NCI-H2029 (cell line): Measurements from ENCODE around the gene ENAH.

Experiments
- DNase-seq: peaks from one replicate; lab custom pipeline; 2025; lab: John Stamatoyannopoulos, UW

The ENAH gene

DNA sequence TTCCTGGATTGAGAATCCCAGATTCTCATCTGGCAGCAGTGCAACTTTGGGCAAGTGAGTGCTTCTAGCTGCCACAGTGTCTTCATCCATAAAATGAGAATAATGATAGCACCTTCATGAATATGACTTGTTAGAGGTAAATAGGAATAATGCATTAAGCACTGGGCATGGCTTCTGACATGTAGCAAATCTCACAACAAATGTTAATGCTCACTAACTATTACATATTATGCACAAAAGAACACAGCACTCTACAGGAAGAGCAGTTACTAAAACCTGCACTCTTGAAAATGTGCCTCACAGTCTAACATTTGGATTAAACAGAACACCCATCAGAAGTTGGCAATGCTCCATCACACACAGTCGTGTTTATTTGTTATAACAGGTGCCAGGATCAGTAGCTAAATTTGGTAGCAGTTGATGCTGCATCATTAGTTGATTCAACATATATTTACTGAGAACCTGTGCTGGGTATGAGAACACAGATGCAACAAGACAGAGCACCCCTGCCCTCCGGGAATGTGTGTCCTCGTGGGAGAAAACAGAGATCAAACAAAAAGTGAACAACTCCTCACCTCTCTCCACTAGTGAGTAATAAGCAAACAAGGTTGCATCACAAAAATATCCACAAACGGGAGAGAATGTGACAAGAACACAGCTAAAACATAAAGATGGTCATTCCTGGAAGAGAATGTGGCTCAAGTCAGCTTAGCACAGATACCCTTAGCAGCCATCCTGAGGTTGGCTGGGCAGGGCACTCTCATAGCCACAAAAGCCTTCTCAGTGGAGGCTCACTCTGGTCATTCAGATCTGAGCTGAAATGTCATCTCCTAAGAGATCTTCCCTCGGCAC, 198.9 kb downstream of the ENAH start:
- DNase-seq: peak; percentile 68

DNA sequence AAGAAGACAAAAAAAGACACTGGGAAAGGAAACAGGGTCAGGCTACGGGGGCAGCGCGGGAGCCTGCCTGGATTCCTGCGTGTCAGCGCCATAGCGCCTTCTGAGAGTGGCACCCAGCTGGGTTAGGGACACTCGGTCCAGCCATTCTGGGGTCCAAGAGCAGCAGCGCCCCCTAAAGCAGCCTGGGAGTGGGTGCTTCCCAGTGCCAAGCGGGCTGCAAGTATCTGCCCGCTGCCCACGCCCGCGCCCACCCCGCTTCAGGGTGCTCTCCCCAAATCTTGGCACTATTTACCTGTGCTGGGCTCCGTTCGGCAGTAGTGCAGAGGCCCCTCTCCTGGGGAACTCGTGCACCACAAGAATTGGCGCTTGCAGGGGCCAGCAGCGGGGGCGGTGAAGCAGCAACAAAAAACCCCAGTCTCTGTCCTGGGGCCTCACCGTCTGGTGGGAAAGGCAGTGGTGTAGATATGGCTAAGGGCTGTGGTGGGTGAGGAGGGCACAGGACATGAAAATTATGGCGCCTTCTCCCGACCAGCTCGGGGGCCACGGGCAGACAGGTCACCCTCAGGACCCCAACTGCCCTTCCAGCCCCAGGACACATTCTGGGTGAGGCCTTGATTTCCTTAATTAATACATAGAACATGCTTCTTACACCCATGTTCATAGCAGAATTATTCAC, 200.9 kb downstream of the ENAH start:
- DNase-seq: no peak

DNA sequence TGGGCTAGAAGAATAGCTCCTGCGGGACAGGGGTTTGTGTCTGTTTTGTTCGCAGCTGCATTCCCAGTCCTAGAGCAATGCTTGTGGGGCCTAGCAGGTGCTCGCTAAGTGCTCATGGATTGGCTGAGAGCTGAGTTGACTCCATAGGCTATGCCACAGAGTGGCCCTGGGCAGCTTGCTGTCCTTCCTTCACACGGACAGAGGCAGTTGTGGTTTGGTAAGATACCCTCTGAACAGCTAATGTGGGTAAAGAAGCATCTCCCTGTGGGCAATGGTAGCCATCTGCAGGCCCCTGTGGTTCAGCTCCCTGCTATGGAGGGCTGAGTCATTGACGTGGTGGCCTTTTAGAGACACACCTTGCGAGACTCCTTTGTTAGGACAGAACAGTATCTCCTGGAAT, 201.6 kb downstream of the ENAH start:
- no peak for DNase-seq

DNA sequence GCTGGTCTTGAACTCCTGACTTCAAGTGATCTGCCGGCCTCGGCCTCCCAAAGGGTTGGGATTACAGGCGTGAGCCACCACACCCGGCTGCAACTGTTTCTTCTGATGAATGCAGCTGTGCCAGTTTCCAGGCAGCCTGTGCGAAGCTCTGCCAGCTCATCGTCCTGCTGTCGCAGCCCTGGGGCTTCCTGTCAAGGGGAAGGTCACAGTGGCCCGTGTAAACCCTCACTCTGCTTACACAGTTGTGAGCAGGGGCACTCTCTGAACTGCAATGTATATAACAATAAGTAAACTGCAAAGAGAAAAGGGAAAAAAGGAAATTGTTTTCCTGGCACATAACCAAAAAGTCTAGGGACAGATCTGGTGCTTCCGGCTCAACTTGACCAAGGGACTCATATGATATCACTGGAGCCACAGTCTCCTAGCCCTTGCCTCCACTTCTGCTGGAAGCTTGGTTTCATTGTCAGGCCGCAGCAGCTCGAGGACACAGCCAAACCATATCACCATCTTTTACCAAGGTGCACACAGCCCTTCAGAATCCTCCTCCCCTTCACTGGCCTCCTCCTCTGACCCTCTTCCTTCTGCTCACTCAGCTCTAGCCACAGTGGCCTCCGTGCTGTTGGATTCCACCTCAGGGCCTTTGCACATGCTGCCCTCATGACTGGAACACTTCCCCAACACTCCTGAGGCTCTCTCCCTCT, 202.3 kb downstream of the ENAH start:
- DNase-seq: no peak

DNA sequence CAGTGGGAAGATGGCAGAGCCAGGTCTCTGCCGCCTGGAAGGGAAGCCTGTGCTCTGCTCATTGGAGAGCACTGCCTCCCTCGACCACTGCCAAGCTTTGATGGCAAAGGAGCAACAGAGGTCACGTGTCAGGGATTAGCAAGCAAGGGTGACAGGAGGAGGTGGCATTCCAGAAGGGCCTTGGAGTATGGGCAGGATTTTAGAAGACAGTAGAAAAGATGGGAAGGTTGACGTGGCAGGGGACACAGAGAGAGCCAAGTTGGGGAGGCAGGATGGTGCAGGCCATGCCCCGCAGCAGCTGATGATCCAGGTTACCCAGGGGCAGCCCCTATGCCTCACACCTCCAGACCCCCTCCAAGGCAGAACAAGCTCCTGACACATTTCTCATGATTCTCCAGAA, 203.1 kb downstream of the ENAH start:
- DNase-seq: no peak

DNA sequence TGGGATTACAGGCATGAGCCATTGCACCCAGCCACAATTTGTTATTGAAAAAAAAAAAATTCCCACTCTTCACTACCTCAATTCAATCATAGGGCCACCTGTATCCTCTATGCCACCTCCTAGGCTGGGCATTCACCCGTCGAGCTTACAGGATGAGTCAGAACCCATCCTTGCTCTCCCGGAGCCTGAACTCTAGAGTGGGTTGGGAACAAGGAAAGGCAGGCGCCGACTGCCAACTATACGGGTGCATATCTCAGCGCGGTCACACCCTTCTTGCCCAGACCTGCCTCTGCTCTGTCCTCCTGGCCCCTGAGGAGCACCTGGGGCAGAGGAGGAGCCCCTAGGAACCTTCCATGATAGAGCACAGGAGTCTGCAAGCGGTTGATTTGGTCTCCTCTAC, 203.7 kb downstream of the ENAH start:
- DNase-seq: no peak

DNA sequence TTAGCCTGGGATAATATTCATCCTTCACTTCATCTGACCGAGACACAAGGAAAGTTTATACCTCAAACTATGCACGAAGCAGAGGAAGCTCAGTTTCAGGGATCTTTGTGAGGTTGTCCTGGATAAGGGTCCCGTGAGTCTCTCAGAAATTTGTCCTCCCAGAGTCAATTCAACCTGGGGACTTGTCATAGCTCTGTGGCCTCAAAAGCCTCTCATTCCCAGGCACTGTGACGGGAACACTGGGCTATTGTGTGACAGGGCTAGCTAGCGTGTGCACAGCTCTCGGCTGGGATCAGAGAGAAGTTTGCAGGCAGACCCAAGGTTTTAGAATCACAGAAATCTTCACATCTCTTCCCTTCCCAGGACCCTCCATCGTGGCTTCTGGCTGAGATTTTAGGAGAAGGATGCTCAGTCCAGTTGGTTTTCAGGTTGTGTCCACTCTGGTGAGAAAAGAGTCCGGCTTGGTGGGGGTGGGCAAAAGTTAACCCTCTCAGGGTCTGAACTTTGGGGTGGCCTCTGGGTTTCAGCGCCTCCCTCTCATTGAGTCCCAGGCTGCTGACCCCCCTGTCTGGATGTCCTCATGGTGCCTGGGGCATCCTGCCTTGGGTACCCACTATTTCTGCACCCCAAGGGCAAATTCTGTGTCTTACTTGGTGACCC, 204.6 kb downstream of the ENAH start:
- no peak for DNase-seq

DNA sequence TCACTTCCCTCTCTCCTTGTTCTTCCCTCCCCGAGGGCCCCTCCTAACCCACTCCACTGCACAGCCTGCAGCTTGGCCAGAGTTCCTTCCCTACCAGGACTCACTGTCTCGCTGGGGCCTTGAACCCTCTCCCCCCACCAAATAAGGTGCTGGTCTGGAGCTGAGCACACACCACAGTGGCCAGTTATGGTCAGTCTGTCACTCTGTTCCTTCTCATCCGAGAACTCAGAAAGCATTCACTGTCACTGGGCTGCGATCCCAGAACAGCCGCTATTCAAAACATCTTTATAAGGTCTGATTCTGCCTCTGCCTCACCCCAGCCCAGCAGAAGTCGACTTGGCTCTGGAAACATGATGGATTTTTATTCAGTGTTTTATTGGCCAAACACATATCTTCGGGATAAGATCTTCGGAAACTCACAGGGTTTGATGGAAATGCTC, 205.3 kb downstream of the ENAH start:
- DNase-seq: no peak

DNA sequence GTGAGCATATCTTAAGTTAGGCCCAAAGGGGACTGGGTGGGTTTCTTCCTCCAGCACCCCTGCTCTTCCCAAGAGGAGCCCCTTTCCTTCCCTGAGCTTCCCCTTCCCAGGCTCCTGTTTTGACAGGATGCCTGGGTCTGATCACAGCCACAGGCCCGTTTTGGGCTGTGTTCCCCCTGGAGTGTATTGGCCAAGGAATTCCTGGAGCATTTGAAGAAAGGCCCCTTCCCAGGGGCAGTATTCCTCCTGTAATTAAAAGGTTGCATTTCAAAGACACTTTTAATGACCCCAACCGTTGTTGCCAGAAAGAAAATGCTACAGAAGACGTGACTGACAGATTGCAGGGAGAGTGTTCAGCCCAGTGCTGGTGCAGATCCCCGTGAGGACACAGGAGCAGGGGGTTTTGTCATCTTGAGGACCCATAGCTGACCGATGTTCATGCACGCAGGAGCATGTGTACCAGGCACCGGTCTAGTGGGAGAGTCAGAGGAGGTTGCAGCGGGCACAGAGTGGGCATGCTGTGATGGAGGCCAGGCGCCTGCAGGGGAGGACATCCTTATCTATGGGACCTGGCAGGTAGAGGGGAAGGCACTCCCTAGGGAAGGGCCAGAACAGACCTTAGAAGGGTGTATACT, 205.8 kb downstream of the ENAH start:
- DNase-seq: no peak

DNA sequence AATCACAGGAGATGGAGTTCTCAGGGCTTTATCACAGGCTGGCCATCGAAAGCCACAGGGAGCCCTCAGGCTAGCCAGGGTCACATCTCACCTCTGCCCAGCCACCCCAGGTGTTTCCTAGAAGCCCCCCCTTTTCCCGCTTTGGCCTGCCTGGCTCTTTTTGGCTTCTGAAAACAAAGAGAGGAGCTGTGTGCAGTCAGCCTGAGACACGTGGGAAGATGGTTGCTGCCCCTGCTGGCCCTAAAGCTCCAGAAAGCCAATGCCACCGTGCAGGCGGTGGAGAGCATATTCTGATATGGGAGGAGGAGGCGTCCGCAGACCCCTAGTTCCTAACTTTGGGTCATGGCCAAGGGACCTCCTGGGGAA, 206.3 kb downstream of the ENAH start:
- no peak for DNase-seq

DNA sequence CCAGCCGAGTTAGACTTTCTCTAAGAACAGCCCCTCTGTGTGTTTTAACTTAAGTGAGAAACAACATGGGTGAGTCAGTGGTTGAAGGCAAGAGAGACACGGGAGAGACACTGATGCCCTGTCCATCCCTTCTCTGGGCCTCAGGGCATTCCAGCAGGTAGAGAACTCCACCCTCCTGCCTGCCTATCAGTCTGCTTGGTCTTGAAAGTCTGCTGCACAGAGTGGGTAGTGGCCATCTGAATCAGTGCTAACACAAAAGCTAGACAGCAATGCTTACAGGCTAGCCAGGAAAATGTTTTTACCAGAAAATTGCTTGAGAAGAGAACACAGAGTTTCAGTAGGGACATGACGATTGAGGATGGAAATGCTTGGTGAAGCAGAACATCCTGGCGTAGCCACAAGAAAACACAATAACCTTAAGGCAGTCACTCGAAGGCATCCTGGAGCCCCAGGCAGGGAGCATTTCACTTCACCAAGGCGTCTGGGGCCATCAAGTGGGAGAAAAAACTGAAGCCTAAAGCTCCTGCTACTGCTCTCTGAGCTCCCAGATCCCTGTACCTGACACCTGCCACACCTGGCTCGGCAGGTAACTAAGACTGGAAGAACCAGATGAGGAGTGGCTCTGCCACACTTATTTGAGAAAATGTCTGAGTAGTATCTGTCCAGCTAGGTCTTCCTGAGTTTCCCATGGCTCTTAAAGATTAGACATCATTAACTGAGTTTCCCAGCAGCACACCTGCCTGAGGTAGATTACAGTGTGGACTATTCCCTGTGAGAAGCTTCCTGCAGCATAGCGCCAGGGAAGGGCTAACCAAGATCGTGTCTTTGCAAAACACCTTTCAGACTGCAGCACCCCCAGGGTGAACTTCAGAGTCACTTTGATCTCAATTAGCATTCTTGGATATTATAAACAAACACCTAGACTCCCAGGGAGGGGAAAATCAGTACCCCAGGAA, 207.0 kb downstream of the ENAH start:
- no peak for DNase-seq

DNA sequence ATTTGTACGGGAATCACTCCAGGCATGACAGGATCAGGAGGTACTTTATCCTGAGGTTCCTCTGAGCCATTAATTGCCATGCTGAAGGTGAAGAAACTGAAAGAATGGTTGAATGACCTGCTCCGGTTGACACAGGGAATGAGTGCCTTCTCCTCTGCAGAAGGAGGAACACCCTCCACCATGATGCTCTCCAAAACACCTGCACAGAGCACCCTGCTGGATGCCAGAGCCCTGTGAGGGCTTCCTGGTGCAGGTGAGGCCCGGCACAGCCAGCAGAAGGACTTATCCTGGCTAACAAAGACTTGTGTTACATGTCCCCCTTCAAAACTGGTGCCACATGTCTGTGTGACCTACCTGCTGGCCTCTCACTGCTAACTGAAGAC, 210.8 kb downstream of the ENAH start:
- DNase-seq: peak; percentile 44

DNA sequence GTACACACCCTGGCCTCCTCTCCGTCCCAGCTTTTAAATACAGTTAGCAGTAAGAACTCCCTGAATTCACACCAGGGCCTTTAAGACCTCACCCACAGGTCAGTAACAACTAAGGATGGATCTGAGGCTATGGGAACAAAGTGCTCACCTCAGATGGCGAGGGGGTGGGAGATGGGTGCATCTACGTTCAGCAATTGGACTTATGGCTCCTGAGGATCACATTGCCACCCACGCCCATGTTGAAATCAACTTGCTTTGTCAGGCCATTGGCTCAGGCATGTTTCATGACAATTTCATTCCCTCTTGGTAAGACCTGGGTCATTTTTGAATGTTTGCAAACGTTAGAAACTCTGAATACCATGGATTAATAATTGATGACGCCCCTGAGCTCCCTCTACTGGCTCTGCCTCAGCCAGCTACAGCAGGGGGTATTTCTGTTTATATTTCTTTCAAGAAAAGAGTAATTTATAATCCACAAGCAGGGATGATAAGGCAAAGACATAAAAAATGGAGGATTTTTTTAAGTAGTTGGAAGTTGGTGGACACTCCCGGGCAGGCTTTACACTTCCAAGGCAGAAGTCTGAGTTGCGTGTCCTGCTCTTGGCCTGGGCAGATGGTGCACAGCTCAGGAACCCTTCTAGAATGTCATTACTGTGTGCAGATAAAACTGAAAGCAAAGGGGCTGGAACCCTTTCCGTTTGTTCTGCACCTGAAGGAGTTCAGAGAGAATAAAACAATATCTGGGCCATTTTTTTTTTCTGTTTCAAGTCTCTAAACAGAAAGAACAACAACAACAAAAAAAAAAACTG, 211.4 kb downstream of the ENAH start:
- DNase-seq: no peak

DNA sequence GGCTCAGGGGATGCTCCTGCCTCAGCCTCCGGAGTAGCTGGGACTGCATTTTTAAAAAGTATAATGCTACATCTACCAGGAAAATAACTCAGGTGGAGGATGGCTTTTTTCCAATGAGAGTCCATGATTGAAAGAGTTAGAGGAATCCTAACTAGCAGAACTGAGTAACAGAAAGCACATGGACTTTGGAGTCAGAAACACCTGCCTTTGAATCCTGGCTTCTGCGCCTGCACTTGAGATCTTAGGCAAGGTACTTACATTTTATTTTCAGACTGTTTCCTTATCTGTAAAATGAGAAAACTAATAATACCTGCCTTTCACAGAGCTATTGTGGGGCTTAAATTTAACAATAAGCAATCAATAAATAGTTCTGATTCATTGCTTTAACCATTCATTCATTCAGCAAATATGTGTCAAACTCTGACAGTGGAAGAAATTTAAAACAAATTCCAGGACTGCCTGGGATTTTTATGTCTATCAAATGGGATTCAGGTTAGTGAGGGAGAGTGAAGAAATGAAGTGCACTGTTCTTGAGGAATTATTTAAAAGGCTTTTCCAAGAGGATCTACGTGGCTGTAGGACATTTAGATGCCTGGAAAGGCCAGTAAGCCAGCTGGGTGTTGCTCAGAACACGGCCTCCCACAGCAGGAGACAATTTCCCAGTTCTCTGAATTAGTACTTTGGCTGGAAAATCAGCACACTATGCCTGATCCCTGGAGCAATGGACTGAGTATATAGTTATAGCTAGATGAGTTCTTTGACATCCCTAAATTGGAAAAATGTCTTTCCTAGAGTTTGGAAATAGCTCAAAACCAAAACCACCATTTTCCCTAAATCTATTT, 212.3 kb downstream of the ENAH start:
- DNase-seq: no peak

DNA sequence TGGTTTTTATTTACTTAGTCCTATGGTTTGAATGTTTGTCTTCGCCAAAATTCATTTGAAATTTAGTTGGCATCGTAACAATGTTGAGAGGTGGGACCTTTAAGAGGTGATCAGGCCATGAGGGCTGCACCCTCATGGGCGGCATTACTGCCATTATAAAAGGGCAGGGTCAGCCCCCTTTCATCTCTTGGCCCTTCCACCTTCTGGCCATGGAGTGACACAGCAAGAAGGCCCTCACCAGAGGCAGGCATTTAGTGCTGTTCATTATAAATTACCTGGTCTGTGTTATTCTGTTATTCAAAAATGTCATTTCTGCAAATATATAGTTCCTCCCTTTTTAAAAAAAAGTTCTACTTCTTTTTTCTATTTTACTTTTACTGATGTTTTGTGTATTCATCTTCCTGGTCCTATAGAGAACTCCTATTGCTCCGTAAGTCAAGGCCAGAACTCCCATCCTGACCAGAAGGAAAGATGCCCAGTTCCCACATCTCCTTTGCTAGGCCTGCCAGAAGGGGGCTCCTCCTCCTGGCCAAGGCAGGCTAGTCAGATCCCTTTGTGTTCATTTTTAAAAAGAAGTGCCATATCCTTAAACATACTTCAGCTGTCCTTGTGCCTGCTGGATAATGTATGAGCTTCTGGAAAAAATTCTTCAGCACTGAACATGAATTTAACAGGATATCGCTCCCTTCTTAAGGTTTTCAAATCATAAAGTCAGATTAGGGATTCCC, 215.0 kb downstream of the ENAH start:
- DNase-seq: no peak
